GM04504 (cell line): Measurements from ENCODE around the gene MALRD1.

ENCODE experiments used
- DNase-seq: peaks from one replicate; pipeline ENCODE4 v3.0.0-alpha.2; 2012; ENCODE audit warnings: low read depth

Gene MALRD1

GRCh38 chr10:19048489-19048888 is at the start of gene MALRD1:
Gene MALRD1, plus strand, starts transcription at chr10:19048801. Its CDS starts 138 bp downstream, at chr10:19048939.
- no peak for DNase-seq

GRCh38 chr10:19003341-19003740 is 45.3 kb upstream of the MALRD1 start:
- no peak for DNase-seq

GRCh38 chr10:19012111-19012510 is 36.5 kb upstream of the MALRD1 start:
- DNase-seq: no peak

- no peak for DNase-seq
These were observed 34.6 kb upstream of the MALRD1 start for GRCh38 chr10:19014034-19014433.

GRCh38 chr10:19014498-19014897 is 34.1 kb upstream of the MALRD1 start:
- no peak for DNase-seq

- no peak for DNase-seq
These were observed 31.3 kb upstream of the MALRD1 start for GRCh38 chr10:19017116-19017890.

GRCh38 chr10:19021162-19021561 is 27.4 kb upstream of the MALRD1 start:
- DNase-seq: no peak

- no peak for DNase-seq
These were observed 24.0 kb upstream of the MALRD1 start for GRCh38 chr10:19024611-19025010.

- no peak for DNase-seq
These were observed 16.8 kb upstream of the MALRD1 start for GRCh38 chr10:19031763-19032162.

- no peak for DNase-seq
These were observed 14.9 kb upstream of the MALRD1 start for GRCh38 chr10:19033741-19034140.

GRCh38 chr10:19041171-19041570 is 7.4 kb upstream of the MALRD1 start:
- no peak for DNase-seq

- no peak for DNase-seq
These were observed 5.2 kb upstream of the MALRD1 start for GRCh38 chr10:19043431-19043830.

- DNase-seq: no peak
These were observed 1.9 kb upstream of the MALRD1 start for GRCh38 chr10:19046679-19047078.

GRCh38 chr10:19048891-19049290 is 290 bp downstream of the MALRD1 start:
- no peak for DNase-seq

GRCh38 chr10:19049567-19049966 is 966 bp downstream of the MALRD1 start:
- no peak for DNase-seq

GRCh38 chr10:19054289-19054835 is 5.8 kb downstream of the MALRD1 start:
- DNase-seq: no peak

- DNase-seq: no peak
These were observed 9.4 kb downstream of the MALRD1 start for GRCh38 chr10:19058046-19058445.

- no peak for DNase-seq
These were observed 15.4 kb downstream of the MALRD1 start for GRCh38 chr10:19063986-19064385.

- no peak for DNase-seq
These were observed 23.3 kb downstream of the MALRD1 start for GRCh38 chr10:19071946-19072345.

- DNase-seq: no peak
These were observed 28.7 kb downstream of the MALRD1 start for GRCh38 chr10:19077276-19077675.

GRCh38 chr10:19096501-19097073 is 48.0 kb downstream of the MALRD1 start:
- no peak for DNase-seq

- DNase-seq: no peak
These were observed 48.5 kb downstream of the MALRD1 start for GRCh38 chr10:19097151-19097550.

- no peak for DNase-seq
These were observed 50.2 kb downstream of the MALRD1 start for GRCh38 chr10:19098803-19099202.

GRCh38 chr10:19107406-19107805 is 58.8 kb downstream of the MALRD1 start:
- DNase-seq: no peak
